H1 (cell line): ENCODE measurements around the gene NEMF. TPM values are rescaled to one million over a fixed set of nuclear protein-coding genes. Genes with fewer than 3 reads are reported as not detected.

Experiments used
- ATF3 ChIP-seq: IDR thresholded peaks from 2 replicates; pipeline ENCODE4 v1.6.1; 2011; ENCODE audit warnings: low read depth, mild to moderate bottlenecking, low read length; ENCODE audit not compliant: insufficient read depth
- CHD2 ChIP-seq: IDR thresholded peaks from 2 replicates; pipeline ENCODE4 v1.6.1; 2012; ENCODE audit warnings: low read length, improper control_type of control experiment
- CHD7 ChIP-seq: fragments of 300-600 bp; sonication (generic); IDR thresholded peaks from 2 replicates; pipeline ENCODE4 v1.7.1; 2012; ENCODE audit warnings: low read length, moderate library complexity, mild to moderate bottlenecking, inconsistent platforms; ENCODE audit not compliant: insufficient replicate concordance
- FOSL1 ChIP-seq: IDR thresholded peaks from 2 replicates; pipeline ENCODE4 v1.6.1; 2011; ENCODE audit warnings: mild to moderate bottlenecking, low read depth, low read length, moderate library complexity; ENCODE audit not compliant: insufficient read depth
- JUN ChIP-seq: IDR thresholded peaks from 2 replicates; pipeline ENCODE4 v1.6.1; 2011; ENCODE audit warnings: low read depth, mild to moderate bottlenecking, improper control_type of control experiment, low read length
- KDM1A ChIP-seq: fragments of 200-600, 300-600 bp; sonication (generic); IDR thresholded peaks from 2 replicates; pipeline ENCODE4 v1.7.1; 2016; ENCODE audit warnings: mild to moderate bottlenecking, low read length, borderline replicate concordance
- KDM4A ChIP-seq: IDR thresholded peaks from one replicate; pipeline ENCODE4 v1.7.1; 2012; ENCODE audit warnings: low read depth, mild to moderate bottlenecking, moderate library complexity, low read length, inconsistent platforms; ENCODE audit not compliant: severe bottlenecking
- MAX ChIP-seq: IDR thresholded peaks from 2 replicates; pipeline ENCODE4 v1.6.1; 2012; ENCODE audit warnings: inconsistent platforms
- POLR2A ChIP-seq, 2 experiments: IDR thresholded peaks; 1 replicate in 1 of 2; 2 replicates in 1 of 2; pipeline ENCODE4 v1.6.1; 2011; ENCODE audit warnings: low read depth in 2 of 2, low read length in 2 of 2, mild to moderate bottlenecking in 2 of 2; ENCODE audit errors: control extremely low read depth in 1 of 2
- SIN3A ChIP-seq, 2 experiments: IDR thresholded peaks in 1 of 2; conservative IDR thresholded peaks in 1 of 2; 2 replicates each; pipeline ENCODE4 v1.6.1; 2011 to 2012; ENCODE audit warnings: low read length in 2 of 2, improper control_type of control experiment in 1 of 2, low read depth in 1 of 2, mild to moderate bottlenecking in 1 of 2
- SIRT6 ChIP-seq: IDR thresholded peaks from one replicate; pipeline ENCODE4 v1.7.1; 2012; ENCODE audit warnings: low read length, inconsistent platforms
- TAF1 ChIP-seq: IDR thresholded peaks from 2 replicates; pipeline ENCODE4 v1.6.1; 2011; ENCODE audit warnings: mild to moderate bottlenecking, low read depth, low read length
- polyA plus RNA-seq, 7 experiments: library from polyadenylated mRNA; depleted of rRNA in 3 of 7; stranded (reverse) in 5 of 7; unstranded in 2 of 7; fragments of >200 nt in 5 of 7; fragments of 200-250 nt in 2 of 7; gene quantifications; 1 replicate in 5 of 7; 2 replicates in 1 of 7; 4 replicates in 1 of 7; pipeline versions ENCODE4 v1.2.1 to v1.2.3, GENCODE V29; 2011 to 2013; ENCODE audit warnings: missing spikeins in 2 of 7, mixed read lengths in 2 of 7
- total RNA-seq: library from RNA; stranded (reverse); fragmentation: NEBNext Ultra II Directional; extraction: Animal tissue kit (Norgen Biotek cat#: 25700); gene quantifications from 2 replicates; pipeline ENCODE4 v1.2.1, GENCODE V29; 2021

Gene NEMF
- total and polyA plus RNA-seq, 2 of the 8 experiments (the other 6 are each of a cell fraction or from before 2014, with no cell fraction given) = 8.3 to 45.5 TPM

GRCh38 chr14:49900973-49901372 is 48.4 kb upstream of the NEMF start (continued):
- TF ChIP-seq CHD7 (no peak), SIN3A (conservative IDR thresholded peaks at IDR 0.05 in 1 of 2, IDR thresholded peaks at IDR 0.05 in 1 of 2; ENCODE audit: low read depth in 1 of 2, low read length in 2 of 2) (no peak), CHD2 (no peak), FOSL1 (no peak), POLR2A (IDR thresholded peaks at IDR 0.05; ENCODE audit: control extremely low read depth in 1 of 2, low read depth in 2 of 2, low read length in 2 of 2) (no peak), JUN (no peak), ATF3 (no peak), KDM1A (no peak), MAX (no peak), KDM4A (no peak), SIRT6 (no peak), TAF1 (no peak)
